Coronary artery (tissue), 2 donors: ENCODE results near the gene SMAD3.

Experiments
- DNase-seq: peaks from one replicate; pipeline ENCODE4 v3.0.0-alpha.2; 2017; ENCODE audit warnings: low spot score
- H3K27ac ChIP-seq, 2 donors: fragments of 200-600 bp; sonication (generic); one replicate each; pipeline ENCODE4 v1.5.1; 2016 to 2019
- H3K4me3 ChIP-seq: fragments of 200-600 bp; sonication (generic); 2 replicates; pipeline ENCODE4 v1.5.1; 2016; ENCODE audit warnings: mild to moderate bottlenecking, moderate library complexity
- TF ChIP-seq, protein P1 (sequence below): fragments of 200-600 bp; sonication (generic); IDR thresholded peaks from one replicate; pipeline ENCODE4 v1.5.1; 2019; ENCODE audit warnings: antibody characterized with exemption

SMAD3 gene

DNA sequence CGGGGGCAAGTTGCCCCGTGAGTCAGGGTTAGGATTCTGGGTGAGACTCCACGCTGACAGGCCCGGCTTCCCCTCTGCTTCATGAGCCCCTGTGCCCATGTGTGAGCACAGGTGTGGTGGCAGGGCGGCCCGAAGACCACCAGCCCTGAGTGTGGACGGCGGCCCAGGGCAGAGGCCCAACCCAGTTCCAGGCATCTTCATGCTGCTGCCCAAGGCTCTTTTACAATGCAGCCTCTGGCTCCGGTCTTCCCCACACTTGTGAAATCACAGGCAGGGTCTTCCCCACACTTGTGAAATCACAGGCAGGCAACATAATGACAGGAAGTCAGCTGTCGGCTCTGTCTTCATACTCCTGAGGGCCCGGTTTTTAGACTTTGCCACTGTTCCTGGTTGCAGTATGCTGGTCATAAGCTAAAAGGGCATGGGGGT lies 110.3 kb downstream of the SMAD3 start:
- H3K4me3 ChIP-seq = no peak overlapping the region
- no peak for DNase-seq
- peak overlapping the region in 1 of 2 donors; percentile 69 for H3K27ac ChIP-seq
- TF ChIP-seq, protein P1, sequence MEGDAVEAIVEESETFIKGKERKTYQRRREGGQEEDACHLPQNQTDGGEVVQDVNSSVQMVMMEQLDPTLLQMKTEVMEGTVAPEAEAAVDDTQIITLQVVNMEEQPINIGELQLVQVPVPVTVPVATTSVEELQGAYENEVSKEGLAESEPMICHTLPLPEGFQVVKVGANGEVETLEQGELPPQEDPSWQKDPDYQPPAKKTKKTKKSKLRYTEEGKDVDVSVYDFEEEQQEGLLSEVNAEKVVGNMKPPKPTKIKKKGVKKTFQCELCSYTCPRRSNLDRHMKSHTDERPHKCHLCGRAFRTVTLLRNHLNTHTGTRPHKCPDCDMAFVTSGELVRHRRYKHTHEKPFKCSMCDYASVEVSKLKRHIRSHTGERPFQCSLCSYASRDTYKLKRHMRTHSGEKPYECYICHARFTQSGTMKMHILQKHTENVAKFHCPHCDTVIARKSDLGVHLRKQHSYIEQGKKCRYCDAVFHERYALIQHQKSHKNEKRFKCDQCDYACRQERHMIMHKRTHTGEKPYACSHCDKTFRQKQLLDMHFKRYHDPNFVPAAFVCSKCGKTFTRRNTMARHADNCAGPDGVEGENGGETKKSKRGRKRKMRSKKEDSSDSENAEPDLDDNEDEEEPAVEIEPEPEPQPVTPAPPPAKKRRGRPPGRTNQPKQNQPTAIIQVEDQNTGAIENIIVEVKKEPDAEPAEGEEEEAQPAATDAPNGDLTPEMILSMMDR = no peak

DNA sequence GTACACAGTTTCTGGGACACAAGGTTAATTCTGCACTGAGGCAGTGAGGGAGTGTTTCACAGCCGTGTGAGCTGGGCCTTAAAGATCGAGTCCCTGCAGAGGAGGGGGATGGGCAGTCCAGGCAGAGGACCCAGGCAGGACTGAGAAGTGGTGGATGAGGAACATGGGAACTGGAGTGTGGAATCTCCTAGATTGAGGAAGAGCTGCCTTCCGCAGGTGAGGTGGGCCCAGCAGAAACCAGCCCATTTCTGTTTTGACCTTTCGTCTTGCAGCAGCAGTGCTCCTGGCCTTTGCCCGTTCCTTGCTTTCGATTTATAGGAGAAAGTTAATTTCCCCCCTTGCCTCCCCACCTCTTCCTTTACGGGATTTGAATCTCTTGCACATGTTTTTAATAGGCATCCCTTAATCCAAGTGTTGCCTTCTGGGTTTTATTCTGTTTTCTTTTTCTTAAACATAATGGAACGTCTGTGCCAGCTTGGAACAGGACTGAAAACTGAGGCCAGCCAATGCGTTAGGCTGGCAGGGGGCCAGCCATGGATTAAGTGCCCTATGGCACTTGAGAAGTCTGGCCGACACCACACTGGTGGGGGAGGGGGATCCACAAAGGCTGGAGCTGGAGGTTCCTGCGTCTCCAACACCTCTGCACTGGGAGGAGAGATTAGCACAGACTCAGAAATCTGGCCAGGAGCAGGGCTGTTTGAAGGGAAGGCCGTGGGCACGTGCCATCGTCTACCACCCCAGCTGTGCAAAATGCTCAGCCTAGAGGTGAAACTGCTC lies 111.0 kb downstream of the SMAD3 start:
- no peak for DNase-seq
- H3K4me3 ChIP-seq = peak overlapping the region; percentile 4
- TF ChIP-seq, protein P1 = no peak
- H3K27ac ChIP-seq = peak overlapping the region in 1 of 2 donors; percentile 69

- no peak overlapping the region for H3K4me3 ChIP-seq
- no peak for DNase-seq
- H3K27ac ChIP-seq = peak overlapping the region in 1 of 2 donors; percentile 21
- TF ChIP-seq, protein P1 = no peak
Observed at GRCh38 chr15:67177752-67178151, 112.3 kb downstream of the SMAD3 start.

- peak; percentile 57 for DNase-seq
- Histone ChIP-seq H3K4me3 (no peak overlapping the region), H3K27ac (peak overlapping the region in 1 of 2 donors; percentile 21)
- TF ChIP-seq, protein P1 = no peak
Observed at GRCh38 chr15:67178569-67179210, 113.3 kb downstream of the SMAD3 start.

- Histone ChIP-seq H3K4me3 (no peak overlapping the region), H3K27ac (no peak overlapping the region)
- TF ChIP-seq, protein P1 = no peak
- peak; percentile 61 for DNase-seq
Observed at GRCh38 chr15:67179411-67179995, 114.1 kb downstream of the SMAD3 start.

- Histone ChIP-seq H3K27ac (no peak overlapping the region), H3K4me3 (no peak overlapping the region)
- TF ChIP-seq, protein P1 = no peak
- DNase-seq = peak; percentile 70
Observed at GRCh38 chr15:67180035-67180434, 114.6 kb downstream of the SMAD3 start.
